NOMO-1 treated with dmso at 0.1 percent for 144 hours (cell line): ENCODE measurements around the gene LRRC41.
A peak's percentile ranks its signal among the peaks of the same experiment; 100 is the strongest.

Source experiments
- DNase-seq: peaks from one replicate; lab custom pipeline; 2025; ENCODE audit not compliant: unreplicated experiment; lab: John Stamatoyannopoulos, UW

LRRC41 gene

GRCh38 chr1:46288485-46289133 lies 14.8 kb downstream of the LRRC41 start:
- DNase-seq, result no peak

GRCh38 chr1:46285730-46286477 lies 17.5 kb downstream of the LRRC41 start:
- DNase-seq, result no peak

- DNase-seq, result no peak
Observed at GRCh38 chr1:46284597-46285564, 18.5 kb downstream of the LRRC41 start.

GRCh38 chr1:46284058-46284457 lies 19.4 kb downstream of the LRRC41 start:
- DNase-seq, result no peak

GRCh38 chr1:46281021-46281420 lies 22.4 kb downstream of the LRRC41 start:
- DNase-seq, result no peak

- no peak for DNase-seq
Observed at GRCh38 chr1:46280092-46280491, 23.3 kb downstream of the LRRC41 start.

GRCh38 chr1:46278807-46279206 lies 24.6 kb downstream of the LRRC41 start:
- no peak for DNase-seq

GRCh38 chr1:46277658-46278373 lies 25.6 kb downstream of the LRRC41 start:
- DNase-seq, result no peak

GRCh38 chr1:46275030-46275337 lies 28.4 kb downstream of the LRRC41 start:
- no peak for DNase-seq

GRCh38 chr1:46274225-46275029 lies 29.0 kb downstream of the LRRC41 start:
- no peak for DNase-seq

- DNase-seq, result no peak
Observed at GRCh38 chr1:46268578-46268977, 34.8 kb downstream of the LRRC41 start.

GRCh38 chr1:46263146-46263545 lies 40.3 kb downstream of the LRRC41 start:
- DNase-seq, result no peak

- no peak for DNase-seq
Observed at GRCh38 chr1:46262508-46262907, 40.9 kb downstream of the LRRC41 start.

GRCh38 chr1:46256523-46256922 lies 46.9 kb downstream of the LRRC41 start:
- no peak for DNase-seq

GRCh38 chr1:46254668-46255067 lies 48.7 kb downstream of the LRRC41 start:
- no peak for DNase-seq

- DNase-seq, result peak; percentile 49
Observed at GRCh38 chr1:46248122-46248920, 55.1 kb downstream of the LRRC41 start.

GRCh38 chr1:46247436-46248121 lies 55.8 kb downstream of the LRRC41 start, which contains the start of gene RAD54L:
TSS of gene RAD54L (plus strand) at chr1:46247763. CDS start at chr1:46248406, 643 bp downstream.
- DNase-seq, result peak; percentile 99

- DNase-seq, result peak; percentile 99
Observed at GRCh38 chr1:46246548-46247435, 56.6 kb downstream of the LRRC41 start.
